ENCODE results near the gene IBTK.
"Not testable (repeated sequence)": the region's sequence is repeated elsewhere in the genome, so short reads cannot be mapped to it uniquely, and the experiment has no call there.

Gene IBTK

DNA sequence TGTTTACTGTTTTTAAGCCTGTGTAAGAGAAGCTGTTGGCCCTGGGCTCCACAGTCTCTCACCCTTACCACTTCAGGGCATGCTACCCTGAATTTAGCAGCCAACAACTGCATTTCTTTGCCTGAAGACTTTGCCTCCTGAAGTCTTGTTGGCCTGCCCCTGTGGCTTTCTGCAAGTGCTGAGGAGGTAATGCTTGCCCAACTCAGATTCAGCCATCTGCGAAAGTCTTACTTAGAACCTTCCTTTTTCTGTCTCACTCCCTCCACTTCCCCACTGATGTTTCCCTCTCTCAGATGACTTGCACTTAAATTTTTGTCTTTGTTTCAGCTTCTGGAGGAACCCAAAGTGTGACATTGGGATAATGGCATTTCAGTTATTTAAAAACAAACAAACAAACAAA, 11.8 kb upstream of the IBTK start:
- Histone ChIP-seq H3K27me3 (ENCODE audit: insufficient read depth, low read length) (no peaks in the 10 kb centered on the region), H3K36me3 (ENCODE audit: insufficient read depth, low read length) (no peaks in the 10 kb centered on the region), H3K4me3 (ENCODE audit: low read depth, low read length, poor library complexity, severe bottlenecking) (no peak overlapping the region), H3K9me2 (ENCODE audit: low read depth, low read length) (no peaks in the 10 kb centered on the region), H3K4me1 (ENCODE audit: insufficient read depth, low read length, severe bottlenecking) (no peaks in the 10 kb centered on the region), H3K9ac (ENCODE audit: low read length) (no peak overlapping the region), H3K79me2 (ENCODE audit: insufficient read depth, low read length) (no peaks in the 10 kb centered on the region), H2AFZ (ENCODE audit: low read length) (no peak overlapping the region), H3K9me3 (ENCODE audit: low read length) (no peaks in the 10 kb centered on the region), H3K27ac (ENCODE audit: low read depth, low read length, poor library complexity, severe bottlenecking) (no peak overlapping the region), H4K20me1 (ENCODE audit: insufficient read depth, low read length) (no peaks in the 10 kb centered on the region), H3K4me2 (ENCODE audit: low read length) (no peak overlapping the region), H3F3A (ENCODE audit: insufficient read depth, low read length) (no peaks in the 10 kb centered on the region)
- TF ChIP-seq, protein P1, sequence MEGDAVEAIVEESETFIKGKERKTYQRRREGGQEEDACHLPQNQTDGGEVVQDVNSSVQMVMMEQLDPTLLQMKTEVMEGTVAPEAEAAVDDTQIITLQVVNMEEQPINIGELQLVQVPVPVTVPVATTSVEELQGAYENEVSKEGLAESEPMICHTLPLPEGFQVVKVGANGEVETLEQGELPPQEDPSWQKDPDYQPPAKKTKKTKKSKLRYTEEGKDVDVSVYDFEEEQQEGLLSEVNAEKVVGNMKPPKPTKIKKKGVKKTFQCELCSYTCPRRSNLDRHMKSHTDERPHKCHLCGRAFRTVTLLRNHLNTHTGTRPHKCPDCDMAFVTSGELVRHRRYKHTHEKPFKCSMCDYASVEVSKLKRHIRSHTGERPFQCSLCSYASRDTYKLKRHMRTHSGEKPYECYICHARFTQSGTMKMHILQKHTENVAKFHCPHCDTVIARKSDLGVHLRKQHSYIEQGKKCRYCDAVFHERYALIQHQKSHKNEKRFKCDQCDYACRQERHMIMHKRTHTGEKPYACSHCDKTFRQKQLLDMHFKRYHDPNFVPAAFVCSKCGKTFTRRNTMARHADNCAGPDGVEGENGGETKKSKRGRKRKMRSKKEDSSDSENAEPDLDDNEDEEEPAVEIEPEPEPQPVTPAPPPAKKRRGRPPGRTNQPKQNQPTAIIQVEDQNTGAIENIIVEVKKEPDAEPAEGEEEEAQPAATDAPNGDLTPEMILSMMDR (IDR thresholded peaks at IDR 0.05; ENCODE audit: low read length), result no peak
- no peak for TF ChIP-seq EZH2 (IDR thresholded peaks at IDR 0.05; ENCODE audit: borderline replicate concordance, low read length)

DNA sequence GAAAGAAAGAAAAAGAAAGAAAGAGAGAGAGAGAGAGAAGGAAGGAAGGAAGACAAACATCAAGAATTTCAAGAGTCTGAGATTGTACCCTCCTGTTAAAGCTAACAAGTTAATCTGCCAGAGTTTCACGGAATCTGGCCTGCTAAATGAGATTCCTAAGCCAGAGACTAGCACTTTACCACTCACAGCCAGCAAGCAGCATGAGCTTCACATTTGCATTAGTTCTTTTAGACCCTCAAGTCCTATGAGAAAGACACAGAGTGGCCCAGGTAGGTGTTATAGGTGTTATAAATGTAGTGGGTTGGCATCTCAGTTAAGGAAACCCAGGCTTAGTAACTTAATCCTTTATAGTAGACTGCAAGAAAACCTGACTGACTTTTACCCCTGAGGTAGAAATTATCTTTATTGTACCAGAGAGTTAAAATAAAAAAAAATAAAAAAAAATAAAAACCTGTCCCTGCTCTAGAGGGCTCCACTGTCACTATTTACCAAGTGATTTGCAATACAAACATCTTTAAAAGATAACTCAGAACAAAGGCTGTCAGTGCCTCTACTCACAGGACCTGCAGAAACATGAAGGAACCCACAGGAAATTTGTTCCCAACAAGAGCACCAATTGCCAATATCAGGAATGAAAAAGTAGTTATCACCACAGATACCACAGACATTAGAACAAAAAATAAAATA, 9.7 kb upstream of the IBTK start:
- H3K9me3 ChIP-seq (ENCODE audit: low read length), result no peaks in the 10 kb centered on the region
- no peaks in the 10 kb centered on the region for H3K79me2 ChIP-seq (ENCODE audit: insufficient read depth, low read length)
- TF ChIP-seq, protein P1 (IDR thresholded peaks at IDR 0.05; ENCODE audit: low read length), result no peak
- no peak for TF ChIP-seq EZH2 (IDR thresholded peaks at IDR 0.05; ENCODE audit: borderline replicate concordance, low read length)
- H3K27me3 ChIP-seq (ENCODE audit: insufficient read depth, low read length), result no peaks in the 10 kb centered on the region
- H3K36me3 ChIP-seq (ENCODE audit: insufficient read depth, low read length), result no peaks in the 10 kb centered on the region
- H3K27ac ChIP-seq (ENCODE audit: low read depth, low read length, poor library complexity, severe bottlenecking), result no peak overlapping the region
- no peak overlapping the region for H3K4me3 ChIP-seq (ENCODE audit: low read depth, low read length, poor library complexity, severe bottlenecking)
- H3F3A ChIP-seq (ENCODE audit: insufficient read depth, low read length), result no peaks in the 10 kb centered on the region
- no peak overlapping the region for H2AFZ ChIP-seq (ENCODE audit: low read length)
- no peaks in the 10 kb centered on the region for H4K20me1 ChIP-seq (ENCODE audit: insufficient read depth, low read length)
- H3K4me1 ChIP-seq (ENCODE audit: insufficient read depth, low read length, severe bottlenecking), result no peaks in the 10 kb centered on the region
- H3K9me2 ChIP-seq (ENCODE audit: low read depth, low read length), result no peaks in the 10 kb centered on the region
- no peak overlapping the region for H3K4me2 ChIP-seq (ENCODE audit: low read length)
- no peak overlapping the region for H3K9ac ChIP-seq (ENCODE audit: low read length)

DNA sequence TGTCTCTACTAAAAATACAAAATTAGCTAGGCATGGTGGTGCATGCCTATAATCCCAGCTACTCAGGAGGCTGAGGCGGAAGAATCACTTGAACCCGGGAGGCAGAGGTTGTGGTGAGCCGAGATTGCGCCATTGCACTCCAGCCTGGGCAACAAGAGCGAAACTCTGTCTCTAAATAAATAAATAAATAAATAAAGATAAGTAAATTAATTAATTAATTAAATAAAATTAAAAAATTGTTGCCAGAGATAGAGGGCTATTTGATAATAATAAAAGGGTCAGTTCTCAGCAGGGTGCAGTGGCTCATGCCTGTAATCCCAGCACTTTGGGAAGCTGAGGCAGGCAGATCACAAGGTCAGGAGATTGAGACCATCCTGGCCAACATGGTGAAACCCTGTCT, 7.2 kb upstream of the IBTK start:
- not testable (repeated sequence) for H3K9me3 ChIP-seq (ENCODE audit: low read length); H3K79me2 ChIP-seq (ENCODE audit: insufficient read depth, low read length); H3K4me2 ChIP-seq (ENCODE audit: low read length); H3K36me3 ChIP-seq (ENCODE audit: insufficient read depth, low read length); H3F3A ChIP-seq (ENCODE audit: insufficient read depth, low read length); H3K27ac ChIP-seq (ENCODE audit: low read depth, low read length, poor library complexity, severe bottlenecking); H2AFZ ChIP-seq (ENCODE audit: low read length); H4K20me1 ChIP-seq (ENCODE audit: insufficient read depth, low read length); H3K9ac ChIP-seq (ENCODE audit: low read length); H3K9me2 ChIP-seq (ENCODE audit: low read depth, low read length); H3K27me3 ChIP-seq (ENCODE audit: insufficient read depth, low read length); H3K4me3 ChIP-seq (ENCODE audit: low read depth, low read length, poor library complexity, severe bottlenecking); H3K4me1 ChIP-seq (ENCODE audit: insufficient read depth, low read length, severe bottlenecking)

DNA sequence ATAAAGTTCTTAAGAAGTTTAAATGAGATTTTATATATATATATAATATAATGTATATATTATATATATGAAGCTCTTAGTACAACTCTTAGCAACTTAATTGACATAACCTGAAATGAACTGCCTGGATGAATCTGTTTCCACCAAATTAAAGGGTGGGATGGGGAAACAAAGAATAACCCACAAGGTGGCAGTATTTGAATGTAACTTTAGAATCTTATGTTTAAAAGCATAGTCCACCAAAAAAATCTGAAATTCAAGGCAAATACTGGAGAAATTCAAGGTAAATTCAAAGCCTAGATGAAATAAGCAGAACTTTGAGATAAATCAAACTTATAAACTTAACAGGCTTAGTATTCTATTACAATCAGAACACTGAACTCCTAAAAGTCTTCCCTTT, 4.4 kb upstream of the IBTK start:
- Histone ChIP-seq H3K4me1 (ENCODE audit: insufficient read depth, low read length, severe bottlenecking) (peaks cover 10% of the 10 kb centered on the region), H3K79me2 (ENCODE audit: insufficient read depth, low read length) (peaks cover 4% of the 10 kb centered on the region), H3F3A (ENCODE audit: insufficient read depth, low read length) (no peaks in the 10 kb centered on the region), H3K9ac (ENCODE audit: low read length) (no peak overlapping the region), H3K4me3 (ENCODE audit: low read depth, low read length, poor library complexity, severe bottlenecking) (no peak overlapping the region), H3K4me2 (ENCODE audit: low read length) (no peak overlapping the region), H4K20me1 (ENCODE audit: insufficient read depth, low read length) (no peaks in the 10 kb centered on the region), H3K27ac (ENCODE audit: low read depth, low read length, poor library complexity, severe bottlenecking) (no peak overlapping the region), H2AFZ (ENCODE audit: low read length) (no peak overlapping the region), H3K27me3 (ENCODE audit: insufficient read depth, low read length) (no peaks in the 10 kb centered on the region), H3K9me2 (ENCODE audit: low read depth, low read length) (no peaks in the 10 kb centered on the region), H3K36me3 (ENCODE audit: insufficient read depth, low read length) (no peaks in the 10 kb centered on the region), H3K9me3 (ENCODE audit: low read length) (no peaks in the 10 kb centered on the region)
- no peak for TF ChIP-seq EZH2 (IDR thresholded peaks at IDR 0.05; ENCODE audit: borderline replicate concordance, low read length)
- TF ChIP-seq, protein P1 (IDR thresholded peaks at IDR 0.05; ENCODE audit: low read length), result peak; percentile 51

Measured in OCI-LY1 (cell line).